C1 segment of cervical spinal cord (tissue), 14 donors: Measurements from ENCODE around the gene PRSS37.

Experiments
- DNase-seq, 14 donors: peaks; one replicate each; lab custom pipeline; 2025; lab: John Stamatoyannopoulos, UW

PRSS37 gene

GRCh38 chr7:141788296-141788695 is 53.0 kb downstream of the PRSS37 start:
- DNase-seq: no peak
